ENCODE data around the gene SEMA3A. TPM values are rescaled to one million over a fixed set of nuclear protein-coding genes. Genes with fewer than 3 reads are reported as not detected.

SEMA3A gene
- total and polyA plus RNA-seq, 2 experiments from 2014 or later: 19.8 to 46.4 TPM

DNA sequence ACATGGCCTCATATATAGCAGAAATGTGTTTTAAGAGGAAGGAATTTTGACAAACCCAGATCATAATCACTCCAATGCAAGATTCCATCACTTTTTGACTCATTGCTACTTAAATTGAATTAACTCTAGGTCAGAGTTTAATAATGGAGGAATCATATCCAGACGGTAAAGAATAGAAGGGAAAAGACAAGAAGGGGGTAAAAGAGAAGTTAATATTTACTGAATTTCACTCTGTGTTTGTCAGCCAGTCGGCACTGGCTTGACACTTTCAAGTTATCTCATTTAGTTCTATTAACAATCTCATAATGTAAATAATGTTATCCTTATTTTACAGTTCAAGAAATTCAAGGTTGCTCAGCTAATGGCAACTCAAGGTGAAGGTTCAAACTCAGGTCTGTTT, 147.5 kb downstream of the SEMA3A start (continued):
- TF ChIP-seq, protein P1, sequence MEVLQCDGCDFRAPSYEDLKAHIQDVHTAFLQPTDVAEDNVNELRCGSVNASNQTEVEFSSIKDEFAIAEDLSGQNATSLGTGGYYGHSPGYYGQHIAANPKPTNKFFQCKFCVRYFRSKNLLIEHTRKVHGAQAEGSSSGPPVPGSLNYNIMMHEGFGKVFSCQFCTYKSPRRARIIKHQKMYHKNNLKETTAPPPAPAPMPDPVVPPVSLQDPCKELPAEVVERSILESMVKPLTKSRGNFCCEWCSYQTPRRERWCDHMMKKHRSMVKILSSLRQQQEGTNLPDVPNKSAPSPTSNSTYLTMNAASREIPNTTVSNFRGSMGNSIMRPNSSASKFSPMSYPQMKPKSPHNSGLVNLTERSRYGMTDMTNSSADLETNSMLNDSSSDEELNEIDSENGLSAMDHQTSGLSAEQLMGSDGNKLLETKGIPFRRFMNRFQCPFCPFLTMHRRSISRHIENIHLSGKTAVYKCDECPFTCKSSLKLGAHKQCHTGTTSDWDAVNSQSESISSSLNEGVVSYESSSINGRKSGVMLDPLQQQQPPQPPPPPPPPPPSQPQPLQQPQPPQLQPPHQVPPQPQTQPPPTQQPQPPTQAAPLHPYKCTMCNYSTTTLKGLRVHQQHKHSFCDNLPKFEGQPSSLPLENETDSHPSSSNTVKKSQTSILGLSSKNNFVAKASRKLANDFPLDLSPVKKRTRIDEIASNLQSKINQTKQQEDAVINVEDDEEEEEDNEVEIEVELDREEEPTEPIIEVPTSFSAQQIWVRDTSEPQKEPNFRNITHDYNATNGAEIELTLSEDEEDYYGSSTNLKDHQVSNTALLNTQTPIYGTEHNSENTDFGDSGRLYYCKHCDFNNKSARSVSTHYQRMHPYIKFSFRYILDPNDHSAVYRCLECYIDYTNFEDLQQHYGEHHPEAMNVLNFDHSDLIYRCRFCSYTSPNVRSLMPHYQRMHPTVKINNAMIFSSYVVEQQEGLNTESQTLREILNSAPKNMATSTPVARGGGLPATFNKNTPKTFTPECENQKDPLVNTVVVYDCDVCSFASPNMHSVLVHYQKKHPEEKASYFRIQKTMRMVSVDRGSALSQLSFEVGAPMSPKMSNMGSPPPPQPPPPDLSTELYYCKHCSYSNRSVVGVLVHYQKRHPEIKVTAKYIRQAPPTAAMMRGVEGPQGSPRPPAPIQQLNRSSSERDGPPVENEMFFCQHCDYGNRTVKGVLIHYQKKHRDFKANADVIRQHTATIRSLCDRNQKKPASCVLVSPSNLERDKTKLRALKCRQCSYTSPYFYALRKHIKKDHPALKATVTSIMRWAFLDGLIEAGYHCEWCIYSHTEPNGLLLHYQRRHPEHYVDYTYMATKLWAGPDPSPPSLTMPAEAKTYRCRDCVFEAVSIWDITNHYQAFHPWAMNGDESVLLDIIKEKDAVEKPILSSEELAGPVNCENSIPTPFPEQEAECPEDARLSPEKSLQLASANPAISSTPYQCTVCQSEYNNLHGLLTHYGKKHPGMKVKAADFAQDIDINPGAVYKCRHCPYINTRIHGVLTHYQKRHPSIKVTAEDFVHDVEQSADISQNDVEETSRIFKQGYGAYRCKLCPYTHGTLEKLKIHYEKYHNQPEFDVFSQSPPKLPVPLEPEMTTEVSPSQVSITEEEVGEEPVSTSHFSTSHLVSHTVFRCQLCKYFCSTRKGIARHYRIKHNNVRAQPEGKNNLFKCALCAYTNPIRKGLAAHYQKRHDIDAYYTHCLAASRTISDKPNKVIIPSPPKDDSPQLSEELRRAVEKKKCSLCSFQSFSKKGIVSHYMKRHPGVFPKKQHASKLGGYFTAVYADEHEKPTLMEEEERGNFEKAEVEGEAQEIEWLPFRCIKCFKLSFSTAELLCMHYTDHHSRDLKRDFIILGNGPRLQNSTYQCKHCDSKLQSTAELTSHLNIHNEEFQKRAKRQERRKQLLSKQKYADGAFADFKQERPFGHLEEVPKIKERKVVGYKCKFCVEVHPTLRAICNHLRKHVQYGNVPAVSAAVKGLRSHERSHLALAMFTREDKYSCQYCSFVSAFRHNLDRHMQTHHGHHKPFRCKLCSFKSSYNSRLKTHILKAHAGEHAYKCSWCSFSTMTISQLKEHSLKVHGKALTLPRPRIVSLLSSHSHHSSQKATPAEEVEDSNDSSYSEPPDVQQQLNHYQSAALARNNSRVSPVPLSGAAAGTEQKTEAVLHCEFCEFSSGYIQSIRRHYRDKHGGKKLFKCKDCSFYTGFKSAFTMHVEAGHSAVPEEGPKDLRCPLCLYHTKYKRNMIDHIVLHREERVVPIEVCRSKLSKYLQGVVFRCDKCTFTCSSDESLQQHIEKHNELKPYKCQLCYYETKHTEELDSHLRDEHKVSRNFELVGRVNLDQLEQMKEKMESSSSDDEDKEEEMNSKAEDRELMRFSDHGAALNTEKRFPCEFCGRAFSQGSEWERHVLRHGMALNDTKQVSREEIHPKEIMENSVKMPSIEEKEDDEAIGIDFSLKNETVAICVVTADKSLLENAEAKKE (CRISPR knock-in tag; IDR thresholded peaks at IDR 0.05): no peak

GRCh38 chr7:84044834-84045233, 149.8 kb downstream of the SEMA3A start:
- no peaks in the 10 kb centered on the region for H3K36me3 Mint-ChIP-seq (ENCODE audit: low read depth)
- no peak overlapping the region for H3K27ac Mint-ChIP-seq
- Histone ChIP-seq H3K27me3 (ENCODE audit: insufficient read depth) (no peaks in the 10 kb centered on the region), H3K79me2 (replicated peaks; ENCODE audit: insufficient read depth) (no peaks in the 10 kb centered on the region), H2AFZ (no peak overlapping the region), H3K36me3 (ENCODE audit: insufficient read depth) (no peaks in the 10 kb centered on the region), H3K4me3 (no peak overlapping the region), H3K9me2 (ENCODE audit: insufficient read depth) (no peaks in the 10 kb centered on the region), H3K27ac (ENCODE audit: low read depth) (no peak overlapping the region), H3K4me1 (ENCODE audit: insufficient read depth) (peaks cover 16% of the 10 kb centered on the region; the same call in 1 of the 2 replicates), H4K20me1 (replicated peaks; ENCODE audit: insufficient read depth) (no peaks in the 10 kb centered on the region), H3F3A (replicated peaks; ENCODE audit: low read depth) (no peaks in the 10 kb centered on the region), H3K4me2 (no peak overlapping the region)
- no peaks in the 10 kb centered on the region for H3K27me3 Mint-ChIP-seq (ENCODE audit: insufficient read depth, low read depth, poor library complexity)
- H3K4me3 Mint-ChIP-seq: no peak overlapping the region
- H3K4me1 Mint-ChIP-seq: peaks cover 21% of the 10 kb centered on the region
- no peaks in the 10 kb centered on the region for H3K9me3 Mint-ChIP-seq
- TF ChIP-seq NANOG (IDR thresholded peaks at IDR 0.05; ENCODE audit: borderline replicate concordance) (no peak), STAT1 (IDR thresholded peaks at IDR 0.05; ENCODE audit: unreplicated experiment) (no peak), CREB1 (CRISPR knock-in tag; IDR thresholded peaks at IDR 0.05; ENCODE audit: low read depth) (no peak), EZH2phosphoT487 (IDR thresholded peaks at IDR 0.05; ENCODE audit: unreplicated experiment) (no peak), ZNF331 (CRISPR knock-in tag; IDR thresholded peaks at IDR 0.05; ENCODE audit: low read depth) (no peak), JUNB (IDR thresholded peaks at IDR 0.05; ENCODE audit: unreplicated experiment) (no peak), EZH2 (IDR thresholded peaks at IDR 0.05; ENCODE audit: low read depth, unreplicated experiment) (no peak), ETS1 (IDR thresholded peaks at IDR 0.05) (no peak)
- TF ChIP-seq, protein P2, sequence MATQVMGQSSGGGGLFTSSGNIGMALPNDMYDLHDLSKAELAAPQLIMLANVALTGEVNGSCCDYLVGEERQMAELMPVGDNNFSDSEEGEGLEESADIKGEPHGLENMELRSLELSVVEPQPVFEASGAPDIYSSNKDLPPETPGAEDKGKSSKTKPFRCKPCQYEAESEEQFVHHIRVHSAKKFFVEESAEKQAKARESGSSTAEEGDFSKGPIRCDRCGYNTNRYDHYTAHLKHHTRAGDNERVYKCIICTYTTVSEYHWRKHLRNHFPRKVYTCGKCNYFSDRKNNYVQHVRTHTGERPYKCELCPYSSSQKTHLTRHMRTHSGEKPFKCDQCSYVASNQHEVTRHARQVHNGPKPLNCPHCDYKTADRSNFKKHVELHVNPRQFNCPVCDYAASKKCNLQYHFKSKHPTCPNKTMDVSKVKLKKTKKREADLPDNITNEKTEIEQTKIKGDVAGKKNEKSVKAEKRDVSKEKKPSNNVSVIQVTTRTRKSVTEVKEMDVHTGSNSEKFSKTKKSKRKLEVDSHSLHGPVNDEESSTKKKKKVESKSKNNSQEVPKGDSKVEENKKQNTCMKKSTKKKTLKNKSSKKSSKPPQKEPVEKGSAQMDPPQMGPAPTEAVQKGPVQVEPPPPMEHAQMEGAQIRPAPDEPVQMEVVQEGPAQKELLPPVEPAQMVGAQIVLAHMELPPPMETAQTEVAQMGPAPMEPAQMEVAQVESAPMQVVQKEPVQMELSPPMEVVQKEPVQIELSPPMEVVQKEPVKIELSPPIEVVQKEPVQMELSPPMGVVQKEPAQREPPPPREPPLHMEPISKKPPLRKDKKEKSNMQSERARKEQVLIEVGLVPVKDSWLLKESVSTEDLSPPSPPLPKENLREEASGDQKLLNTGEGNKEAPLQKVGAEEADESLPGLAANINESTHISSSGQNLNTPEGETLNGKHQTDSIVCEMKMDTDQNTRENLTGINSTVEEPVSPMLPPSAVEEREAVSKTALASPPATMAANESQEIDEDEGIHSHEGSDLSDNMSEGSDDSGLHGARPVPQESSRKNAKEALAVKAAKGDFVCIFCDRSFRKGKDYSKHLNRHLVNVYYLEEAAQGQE (IDR thresholded peaks at IDR 0.05; ENCODE audit: unreplicated experiment): no peak
- DNase-seq (ENCODE audit: low spot score): no peak
- no peak for ATAC-seq
